ENCODE results near the gene ZNF26. TPM values are rescaled to one million over a fixed set of nuclear protein-coding genes. Genes with fewer than 3 reads are reported as not detected.
"Not testable (repeated sequence)": the region's sequence is repeated elsewhere in the genome, so short reads cannot be mapped to it uniquely, and the experiment has no call there.

ZNF26 gene
- polyA plus RNA-seq, 3 donors from 2014 or later, result 7.2 to 15.9 (median 12.1) TPM

- peaks cover 19 to 21% of the 10 kb centered on the region in 2 donors for H3K4me1 Mint-ChIP-seq
- H3K36me3 Mint-ChIP-seq, result peaks cover 32 to 39% (median 35%) of the 10 kb centered on the region in 3 donors
- DNase-seq, result no peak
- no peak overlapping the region for H3K4me3 Mint-ChIP-seq
- H3K27me3 Mint-ChIP-seq (ENCODE audit: low read depth in 3 of 3), result peaks cover 0 to 4% (median 3%) of the 10 kb centered on the region in 3 donors
- H3K27ac Mint-ChIP-seq, result no peak overlapping the region
- peaks cover 7 to 27% (median 20%) of the 10 kb centered on the region in 6 donors for H3K9me3 Mint-ChIP-seq
Observed at GRCh38 chr12:132949936-132950837, 36.0 kb upstream of the ZNF26 start.

DNA sequence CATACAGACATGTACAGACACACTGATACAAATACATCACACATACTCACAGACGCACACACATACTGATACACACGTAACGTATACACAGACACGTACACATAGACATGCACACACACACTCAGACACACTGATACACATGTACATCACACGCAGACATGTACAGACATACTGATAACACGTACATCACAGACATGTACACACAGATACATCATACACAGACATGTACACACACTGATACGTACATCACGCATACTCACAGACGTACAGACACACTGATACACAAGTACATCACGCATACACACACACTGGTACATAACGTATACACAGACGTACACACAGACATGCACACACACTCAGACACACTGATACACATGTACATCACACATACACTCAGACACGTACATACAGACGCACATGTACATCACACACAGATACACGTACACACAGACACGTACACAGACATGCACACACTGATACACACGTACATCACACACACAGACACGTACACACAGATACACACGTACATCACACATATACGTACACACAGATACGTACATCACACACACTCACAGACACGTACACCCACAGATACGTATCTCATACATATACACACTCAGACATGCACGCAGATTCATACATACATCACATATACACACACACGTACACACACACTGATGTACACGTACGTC lies 35.2 kb upstream of the ZNF26 start:
- no peak for DNase-seq
- H3K27ac Mint-ChIP-seq, result no peak overlapping the region
- peaks cover 0 to 7% (median 3%) of the 10 kb centered on the region in 3 donors for H3K27me3 Mint-ChIP-seq (ENCODE audit: low read depth in 3 of 3)
- no peak overlapping the region for H3K4me3 Mint-ChIP-seq
- peaks cover 26 to 31% (median 27%) of the 10 kb centered on the region in 3 donors for H3K36me3 Mint-ChIP-seq
- H3K4me1 Mint-ChIP-seq, result peaks cover 24 to 25% of the 10 kb centered on the region in 2 donors
- H3K9me3 Mint-ChIP-seq, result peaks cover 3 to 22% (median 14%) of the 10 kb centered on the region in 6 donors

GRCh38 chr12:132951649-132952048 lies 34.5 kb upstream of the ZNF26 start:
- Mint-ChIP-seq H3K9me3 (peaks cover 3 to 20% (median 10%) of the 10 kb centered on the region in 6 donors), H3K27me3 (ENCODE audit: low read depth in 3 of 3) (peaks cover 0 to 12% (median 5%) of the 10 kb centered on the region in 3 donors), H3K36me3 (peaks cover 22 to 27% (median 23%) of the 10 kb centered on the region in 3 donors), H3K4me3 (no peak overlapping the region), H3K27ac (no peak overlapping the region), H3K4me1 (peaks cover 29% of the 10 kb centered on the region in 2 donors)
- no peak for DNase-seq

DNA sequence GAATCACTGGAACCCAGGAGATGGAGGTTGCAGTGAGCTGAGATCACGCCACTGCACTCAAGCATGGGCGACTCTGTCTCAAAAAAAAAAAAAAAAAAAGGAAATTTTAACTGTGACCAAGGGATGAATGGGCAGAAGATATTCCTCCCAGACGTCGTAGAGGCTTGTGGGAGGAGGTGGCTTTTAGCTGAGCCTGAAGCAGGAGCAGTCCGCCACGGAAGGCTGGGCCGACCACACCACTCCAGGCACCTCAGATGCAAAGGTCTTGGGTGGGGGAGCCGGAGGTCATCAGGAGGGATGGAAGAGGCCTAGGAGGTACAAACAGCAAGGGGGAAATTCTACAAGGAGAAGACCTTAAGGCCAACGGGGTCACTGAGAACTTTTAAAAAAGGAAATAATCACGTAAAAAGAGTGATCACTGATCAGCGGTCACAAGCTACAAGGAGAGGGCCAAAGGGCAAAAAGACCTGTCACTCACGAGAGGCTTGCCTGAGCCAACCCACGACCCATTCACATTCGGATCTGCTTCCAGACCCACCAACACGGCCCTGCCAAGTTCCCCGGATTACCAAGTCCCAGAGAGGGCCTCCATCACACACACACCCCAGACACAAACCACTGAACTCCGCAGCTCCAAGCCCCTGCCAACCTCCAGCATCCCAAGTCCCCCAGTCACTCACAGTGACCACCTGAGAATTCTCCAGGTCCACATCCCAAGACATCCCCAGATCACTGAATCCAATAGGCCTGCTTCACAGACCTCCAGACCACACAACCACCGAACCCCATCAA lies 33.6 kb upstream of the ZNF26 start:
- Mint-ChIP-seq H3K4me3 (no peak overlapping the region), H3K4me1 (peaks cover 33 to 36% of the 10 kb centered on the region in 2 donors), H3K36me3 (peaks cover 22 to 27% (median 23%) of the 10 kb centered on the region in 3 donors), H3K27ac (peak overlapping the region in 1 of 6 donors; percentile 71), H3K27me3 (ENCODE audit: low read depth in 3 of 3) (peaks cover 0 to 13% (median 5%) of the 10 kb centered on the region in 3 donors), H3K9me3 (peaks cover 3 to 20% (median 9%) of the 10 kb centered on the region in 6 donors)
- no peak for DNase-seq

GRCh38 chr12:132953163-132953425 lies 33.1 kb upstream of the ZNF26 start:
- Mint-ChIP-seq H3K9me3 (peaks cover 2 to 17% (median 8%) of the 10 kb centered on the region in 6 donors), H3K27ac (peak overlapping the region in 1 of 6 donors; percentile 35), H3K27me3 (ENCODE audit: low read depth in 3 of 3) (peaks cover 0 to 13% (median 5%) of the 10 kb centered on the region in 3 donors), H3K4me1 (peaks cover 33 to 36% of the 10 kb centered on the region in 2 donors), H3K4me3 (no peak overlapping the region), H3K36me3 (peaks cover 19 to 24% (median 20%) of the 10 kb centered on the region in 3 donors)
- no peak for DNase-seq

DNA sequence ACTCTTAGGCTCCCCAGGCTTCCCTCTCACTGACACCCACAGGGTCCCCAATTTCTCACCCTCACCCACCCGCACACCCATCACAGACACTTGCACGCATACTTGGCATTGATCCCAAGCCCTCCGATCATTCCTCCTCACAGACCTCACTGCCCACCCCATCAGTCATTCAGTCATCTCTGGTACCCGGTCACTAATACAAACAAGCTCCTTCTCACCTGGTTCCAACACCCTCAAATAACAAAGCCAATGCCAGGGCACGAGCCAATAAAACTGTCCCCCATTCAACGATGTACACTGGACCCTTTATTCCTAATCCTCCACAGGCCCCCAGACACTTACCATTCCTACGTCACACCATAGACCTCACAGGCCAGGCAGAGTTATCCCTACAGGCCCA lies 32.4 kb upstream of the ZNF26 start:
- Mint-ChIP-seq H3K4me3 (peak overlapping the region in 3 of 5 donors; percentile 4 to 51 (median 20)), H3K27ac (peak overlapping the region in 3 of 6 donors; percentile 43 to 83 (median 67)), H3K27me3 (ENCODE audit: low read depth in 3 of 3) (peaks cover 0 to 13% (median 5%) of the 10 kb centered on the region in 3 donors), H3K36me3 (peaks cover 12 to 19% (median 13%) of the 10 kb centered on the region in 3 donors), H3K9me3 (peaks cover 0 to 11% (median 5%) of the 10 kb centered on the region in 6 donors), H3K4me1 (peaks cover 33 to 36% of the 10 kb centered on the region in 2 donors)
- DNase-seq, result no peak

GRCh38 chr12:132954471-132955048 lies 31.6 kb upstream of the ZNF26 start:
- H3K9me3 Mint-ChIP-seq, result peaks cover 0 to 3% (median 1%) of the 10 kb centered on the region in 6 donors
- peaks cover 0 to 12% (median 5%) of the 10 kb centered on the region in 3 donors for H3K27me3 Mint-ChIP-seq (ENCODE audit: low read depth in 3 of 3)
- DNase-seq, result no peak
- peaks cover 33 to 36% of the 10 kb centered on the region in 2 donors for H3K4me1 Mint-ChIP-seq
- H3K4me3 Mint-ChIP-seq, result peak overlapping the region; percentile 78 to 96 (median 93)
- H3K27ac Mint-ChIP-seq, result peak overlapping the region; percentile 55 to 86 (median 63)
- H3K36me3 Mint-ChIP-seq, result peaks cover 4 to 13% (median 7%) of the 10 kb centered on the region in 3 donors

- Mint-ChIP-seq H3K9me3 (peaks cover 0 to 3% (median 0%) of the 10 kb centered on the region in 6 donors), H3K4me1 (peaks cover 33 to 36% of the 10 kb centered on the region in 2 donors), H3K36me3 (peaks cover 3 to 14% (median 8%) of the 10 kb centered on the region in 3 donors), H3K27ac (peak overlapping the region; percentile 55 to 89 (median 78)), H3K27me3 (ENCODE audit: low read depth in 3 of 3) (peaks cover 0 to 10% (median 5%) of the 10 kb centered on the region in 3 donors), H3K4me3 (peak overlapping the region; percentile 78 to 96 (median 93))
- peak in 2 of 3 donors; percentile 3 for DNase-seq
Observed at GRCh38 chr12:132955094-132956010, 30.8 kb upstream of the ZNF26 start.

DNA sequence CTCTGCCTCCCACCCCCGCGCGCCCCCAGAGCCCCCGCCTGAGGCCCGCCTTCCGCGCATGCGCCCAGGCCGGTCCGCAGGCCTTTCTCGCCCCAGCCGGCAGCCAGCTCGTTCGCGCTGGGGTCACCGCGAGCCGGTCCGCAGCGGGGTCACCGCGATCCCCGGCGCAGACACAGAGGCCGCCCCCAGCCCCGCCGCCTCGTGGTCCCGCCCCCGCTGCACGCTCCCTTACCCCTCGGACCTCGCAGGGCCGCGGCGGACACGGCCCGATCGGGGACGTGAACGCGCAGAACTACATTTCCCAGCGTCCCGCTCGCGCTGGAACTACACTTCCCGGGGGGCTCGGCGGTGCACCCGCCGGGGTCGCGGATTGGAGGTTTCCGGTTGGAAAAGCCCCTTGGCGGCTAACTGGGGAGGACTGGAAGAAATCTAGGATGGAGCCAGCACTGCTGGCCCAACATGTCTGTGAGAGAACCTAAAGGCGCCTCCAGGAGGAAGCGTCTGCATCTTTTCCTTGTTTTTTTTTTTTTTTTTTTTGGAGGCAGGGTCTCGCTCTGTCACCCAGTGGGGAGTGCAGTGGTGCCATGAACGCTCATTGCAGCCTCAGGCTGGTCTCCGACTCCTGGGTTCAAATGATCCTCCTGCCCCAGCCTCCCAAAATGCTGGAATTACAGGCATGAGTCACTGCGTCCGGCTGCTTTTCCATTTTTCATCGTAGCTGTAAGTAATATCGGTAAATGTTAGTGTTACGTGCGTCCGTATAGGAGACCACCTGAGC lies 30.0 kb upstream of the ZNF26 start, which contains the start of gene ZNF605:
ZNF605 (minus strand) TSS at position 296 of the 778 bp plus-strand sequence. CDS start 10,671 bp downstream, outside the sequence.
- DNase-seq, result peak; percentile 86 to 90 (median 86)
- Mint-ChIP-seq H3K36me3 (peaks cover 3 to 15% (median 8%) of the 10 kb centered on the region in 3 donors), H3K27me3 (ENCODE audit: low read depth in 3 of 3) (peaks cover 0 to 10% (median 5%) of the 10 kb centered on the region in 3 donors), H3K4me1 (peaks cover 33 to 36% of the 10 kb centered on the region in 2 donors), H3K9me3 (peaks cover 0 to 3% (median 0%) of the 10 kb centered on the region in 6 donors), H3K4me3 (peak within 1 kb of the TSS; percentile 93 to 96 (median 94)), H3K27ac (peak within 1 kb of the TSS; percentile 85 to 96 (median 92))

DNA sequence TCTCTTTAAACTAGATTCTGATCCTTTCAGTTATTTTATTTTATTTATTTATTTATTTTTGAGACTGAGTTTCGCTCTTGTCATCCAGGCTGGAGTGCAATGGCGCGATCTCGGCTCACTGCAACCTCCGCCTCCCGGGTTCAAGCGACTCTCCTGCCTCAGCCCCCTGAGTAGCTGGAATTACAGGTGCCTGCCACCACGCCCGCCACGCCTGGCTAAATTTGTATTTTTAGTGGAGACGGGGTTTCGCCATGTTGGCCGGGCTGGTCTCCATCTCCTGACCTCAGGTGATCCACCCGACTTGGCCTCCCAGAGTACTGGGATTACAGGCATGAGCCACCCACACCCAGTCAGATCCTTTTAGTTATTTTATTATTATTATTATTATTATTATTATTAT lies 24.4 kb upstream of the ZNF26 start:
- not testable (repeated sequence) for H3K9me3 Mint-ChIP-seq; DNase-seq; H3K27me3 Mint-ChIP-seq (ENCODE audit: low read depth in 3 of 3); H3K4me3 Mint-ChIP-seq; H3K4me1 Mint-ChIP-seq; H3K27ac Mint-ChIP-seq
- peaks cover 15 to 30% (median 29%) of the 10 kb centered on the region in 3 donors for H3K36me3 Mint-ChIP-seq

- not testable (repeated sequence) for H3K27ac Mint-ChIP-seq; H3K9me3 Mint-ChIP-seq; H3K4me1 Mint-ChIP-seq; DNase-seq; H3K27me3 Mint-ChIP-seq (ENCODE audit: low read depth in 3 of 3); H3K4me3 Mint-ChIP-seq
- peaks cover 15 to 30% (median 29%) of the 10 kb centered on the region in 3 donors for H3K36me3 Mint-ChIP-seq
Observed at GRCh38 chr12:132963947-132964346, 22.2 kb upstream of the ZNF26 start.
